ENCODE results near the gene LRP3. TPM values are rescaled to one million over a fixed set of nuclear protein-coding genes. Genes with fewer than 3 reads are reported as not detected.

LRP3 gene
- total RNA-seq, 2 experiments from 2014 or later = 0.11 TPM; not detected in 1

- Histone ChIP-seq H3K27ac (ENCODE audit: low read depth in 1 of 2, low read length in 2 of 2) (no peak overlapping the region), H3K4me1 (ENCODE audit: insufficient read depth, low read length) (no peaks in the 10 kb centered on the region), H3K27me3 (ENCODE audit: control insufficient read depth in 1 of 2, insufficient read depth in 2 of 2, low read length in 2 of 2) (no peaks in the 10 kb centered on the region), H3K36me3 (ENCODE audit: insufficient read depth, low read length) (no peaks in the 10 kb centered on the region), H3K9me3 (ENCODE audit: control insufficient read depth in 1 of 2, insufficient read depth in 1 of 2, low read length in 2 of 2) (no peaks in the 10 kb centered on the region), H3K4me3 (ENCODE audit: low read length) (no peak overlapping the region)
- CTCF ChIA-PET = no interaction called here
- no peak overlapping the region for H3K4me3 Mint-ChIP-seq
- no peaks in the 10 kb centered on the region for H3K36me3 Mint-ChIP-seq (ENCODE audit: low read depth)
- no peak overlapping the region for H3K27ac Mint-ChIP-seq
- DNase-seq (no peak), ATAC-seq (ENCODE audit: poor library complexity) (no peak)
- no peak for TF ChIP-seq CTCF (IDR thresholded peaks at IDR 0.05)
- no peaks in the 10 kb centered on the region for H3K9me3 Mint-ChIP-seq
- H3K4me1 Mint-ChIP-seq (ENCODE audit: low read depth) = no peaks in the 10 kb centered on the region
- POLR2A ChIA-PET = no interaction called here
- H3K27me3 Mint-ChIP-seq = no peaks in the 10 kb centered on the region
- intact Hi-C loops (cut with DNase I, micrococcal nuclease) = no loop called here
Measured at GRCh38 chr19:33214596-33214995, 20.5 kb downstream of the LRP3 start.

DNA sequence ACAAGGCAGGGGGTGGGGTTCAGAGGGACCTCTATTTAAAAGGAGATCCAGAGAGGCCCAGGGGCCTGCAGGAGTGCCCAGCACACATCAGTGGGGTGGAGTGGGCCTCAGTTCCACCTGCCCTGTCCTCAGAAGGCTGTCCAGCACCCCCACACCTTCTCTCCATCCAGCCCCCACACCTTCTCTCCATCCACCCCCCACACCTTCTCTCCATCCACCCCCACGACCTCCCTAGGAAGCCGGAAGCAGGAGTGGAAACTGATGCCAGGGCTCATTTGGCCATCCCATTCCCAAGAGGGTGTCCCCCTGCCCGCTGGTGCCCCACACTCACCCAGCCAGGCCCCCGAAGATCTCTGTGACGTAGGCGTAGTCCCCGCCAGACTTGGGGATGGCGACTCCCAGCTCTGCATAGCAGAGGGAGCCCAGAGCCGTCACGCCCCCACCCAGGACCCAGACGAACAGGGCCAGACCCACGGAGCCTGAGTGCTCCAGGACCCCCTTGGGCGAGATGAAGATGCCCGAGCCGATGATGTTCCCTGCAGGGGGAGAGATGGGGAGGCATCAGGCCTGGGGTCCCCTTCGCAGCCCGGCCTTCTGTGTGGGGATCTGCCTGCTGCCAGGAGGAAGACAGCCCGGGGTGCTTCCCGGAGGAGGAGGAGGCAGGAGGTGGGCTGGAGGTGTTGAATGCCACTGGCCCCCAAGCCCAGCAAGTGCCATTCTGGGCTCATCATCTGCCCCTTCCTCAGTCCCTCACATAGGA, 21.5 kb downstream of the LRP3 start:
- Mint-ChIP-seq H3K4me3 (no peak overlapping the region), H3K4me1 (ENCODE audit: low read depth) (no peaks in the 10 kb centered on the region), H3K9me3 (no peaks in the 10 kb centered on the region), H3K27ac (no peak overlapping the region), H3K27me3 (peaks cover 4% of the 10 kb centered on the region), H3K36me3 (ENCODE audit: low read depth) (no peaks in the 10 kb centered on the region)
- intact Hi-C loops (cut with DNase I, micrococcal nuclease) = no loop called here
- POLR2A ChIA-PET = no interaction called here
- Histone ChIP-seq H3K27me3 (ENCODE audit: control insufficient read depth in 1 of 2, insufficient read depth in 2 of 2, low read length in 2 of 2) (no peaks in the 10 kb centered on the region), H3K36me3 (ENCODE audit: insufficient read depth, low read length) (no peaks in the 10 kb centered on the region), H3K27ac (ENCODE audit: low read depth in 1 of 2, low read length in 2 of 2) (no peak overlapping the region), H3K4me3 (ENCODE audit: low read length) (no peak overlapping the region), H3K4me1 (ENCODE audit: insufficient read depth, low read length) (no peaks in the 10 kb centered on the region), H3K9me3 (ENCODE audit: control insufficient read depth in 1 of 2, insufficient read depth in 1 of 2, low read length in 2 of 2) (no peaks in the 10 kb centered on the region)
- CTCF ChIA-PET = no interaction called here
- TF ChIP-seq CTCF (IDR thresholded peaks at IDR 0.05) = no peak
- ATAC-seq (ENCODE audit: poor library complexity) = no peak
- no peak for DNase-seq

- DNase-seq = no peak
Measured at GRCh38 chr19:33216198-33216830, 22.2 kb downstream of the LRP3 start.

More at GRCh38 chr19:33216198-33216830, 22.2 kb downstream of the LRP3 start:
- ChIA-PET CTCF (interaction anchor here (0.7 kb wide), 1 partner anchor 210 kb away, joined by 3 read pairs; no protein-coding TSS in a partner anchor), POLR2A (no interaction called here)
- Mint-ChIP-seq H3K9me3 (no peaks in the 10 kb centered on the region), H3K36me3 (ENCODE audit: low read depth) (no peaks in the 10 kb centered on the region), H3K27me3 (peaks cover 11% of the 10 kb centered on the region), H3K4me1 (ENCODE audit: low read depth) (no peaks in the 10 kb centered on the region), H3K27ac (no peak overlapping the region), H3K4me3 (no peak overlapping the region)
- Histone ChIP-seq H3K36me3 (ENCODE audit: insufficient read depth, low read length) (no peaks in the 10 kb centered on the region), H3K4me1 (ENCODE audit: insufficient read depth, low read length) (no peaks in the 10 kb centered on the region), H3K27ac (ENCODE audit: low read depth in 1 of 2, low read length in 2 of 2) (no peak overlapping the region), H3K27me3 (ENCODE audit: control insufficient read depth in 1 of 2, insufficient read depth in 2 of 2, low read length in 2 of 2) (peaks cover 0 to 3% of the 10 kb centered on the region in 2 experiments), H3K4me3 (ENCODE audit: low read length) (no peak overlapping the region), H3K9me3 (ENCODE audit: control insufficient read depth in 1 of 2, insufficient read depth in 1 of 2, low read length in 2 of 2) (no peaks in the 10 kb centered on the region)
- no peak for TF ChIP-seq CTCF (IDR thresholded peaks at IDR 0.05)
- ATAC-seq (ENCODE audit: poor library complexity) = no peak
- intact Hi-C loops (cut with DNase I, micrococcal nuclease) = no loop called here

All from CD4-positive, alpha-beta T cell (primary cell).